Ishikawa (cell line): Measurements from ENCODE around the gene SYNE1.

ENCODE experiments used
- CEBPB ChIP-seq: IDR thresholded peaks from 2 replicates; pipeline ENCODE4 v1.6.1; 2012
- CREB1 ChIP-seq: IDR thresholded peaks from 2 replicates; pipeline ENCODE4 v1.6.1; 2012; ENCODE audit warnings: low read depth
- EGR1 ChIP-seq: IDR thresholded peaks from 2 replicates; pipeline ENCODE4 v1.6.1; 2012
- EP300 ChIP-seq: IDR thresholded peaks from 2 replicates; pipeline ENCODE4 v1.6.1; 2012; ENCODE audit warnings: borderline replicate concordance
- FOXM1 ChIP-seq: IDR thresholded peaks from 2 replicates; pipeline ENCODE4 v1.6.1; 2012; ENCODE audit warnings: low read depth, borderline replicate concordance
- NFIC ChIP-seq: IDR thresholded peaks from 2 replicates; pipeline ENCODE4 v1.6.1; 2012
- RAD21 ChIP-seq: IDR thresholded peaks from 2 replicates; pipeline ENCODE4 v1.6.1; 2012; ENCODE audit warnings: low read depth
- TAF1 ChIP-seq: IDR thresholded peaks from 2 replicates; pipeline ENCODE4 v1.6.1; 2012; ENCODE audit warnings: low read depth, mild to moderate bottlenecking
- TCF12 ChIP-seq: IDR thresholded peaks from 2 replicates; pipeline ENCODE4 v1.6.1; 2012; ENCODE audit warnings: low read depth
- TEAD4 ChIP-seq: IDR thresholded peaks from 2 replicates; pipeline ENCODE4 v1.6.1; 2012
- YY1 ChIP-seq: IDR thresholded peaks from 2 replicates; pipeline ENCODE4 v1.6.1; 2012; ENCODE audit warnings: low read depth
- ZBTB7A ChIP-seq: IDR thresholded peaks from 2 replicates; pipeline ENCODE4 v1.6.1; 2012; ENCODE audit warnings: low read depth
- TF ChIP-seq, protein P1 (sequence below): IDR thresholded peaks from 2 replicates; pipeline ENCODE4 v1.6.1; 2012
- TF ChIP-seq, protein P2 (sequence below): IDR thresholded peaks from 2 replicates; pipeline ENCODE4 v1.6.1; 2012
- TF ChIP-seq, protein P3 (sequence below): IDR thresholded peaks from 2 replicates; pipeline ENCODE4 v1.6.1; 2012; ENCODE audit warnings: low read depth, mild to moderate bottlenecking

Gene SYNE1

DNA sequence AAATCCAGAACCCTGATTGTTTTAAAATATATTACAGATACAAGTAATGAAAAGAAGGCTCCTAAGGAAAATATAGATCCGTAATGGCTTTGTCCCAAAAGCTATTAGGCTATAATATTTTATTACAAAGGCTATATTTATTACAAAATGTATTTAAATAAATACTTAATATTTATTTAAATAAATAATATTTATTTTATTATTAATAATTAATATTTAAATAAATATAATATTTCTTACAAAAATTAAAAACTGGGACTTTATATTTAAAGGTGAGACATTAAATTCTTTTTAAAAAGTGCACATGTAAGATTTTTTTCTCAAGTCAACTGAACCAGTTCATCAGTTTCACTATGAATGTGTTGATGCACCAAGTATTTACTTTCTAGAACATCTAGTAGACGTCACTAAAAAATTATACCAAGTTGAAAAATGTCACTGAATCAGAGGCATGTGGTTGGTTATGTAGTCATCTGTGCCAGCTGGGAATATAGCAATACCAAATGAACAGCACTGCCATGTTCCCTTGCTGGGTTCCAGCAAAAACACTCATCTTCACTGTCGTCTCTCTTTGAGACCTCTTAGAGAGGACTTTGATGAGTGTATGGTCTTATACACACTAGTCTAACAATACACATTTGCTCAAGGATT lies 550.8 kb downstream of the SYNE1 start:
- TF ChIP-seq TEAD4 (no peak), TCF12 (no peak), RAD21 (no peak), EP300 (no peak), NFIC (no peak), TAF1 (no peak), CREB1 (no peak), YY1 (no peak), ZBTB7A (no peak)
- TF ChIP-seq, protein P1, sequence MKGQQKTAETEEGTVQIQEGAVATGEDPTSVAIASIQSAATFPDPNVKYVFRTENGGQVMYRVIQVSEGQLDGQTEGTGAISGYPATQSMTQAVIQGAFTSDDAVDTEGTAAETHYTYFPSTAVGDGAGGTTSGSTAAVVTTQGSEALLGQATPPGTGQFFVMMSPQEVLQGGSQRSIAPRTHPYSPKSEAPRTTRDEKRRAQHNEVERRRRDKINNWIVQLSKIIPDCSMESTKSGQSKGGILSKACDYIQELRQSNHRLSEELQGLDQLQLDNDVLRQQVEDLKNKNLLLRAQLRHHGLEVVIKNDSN: no peak
- TF ChIP-seq, protein P2, sequence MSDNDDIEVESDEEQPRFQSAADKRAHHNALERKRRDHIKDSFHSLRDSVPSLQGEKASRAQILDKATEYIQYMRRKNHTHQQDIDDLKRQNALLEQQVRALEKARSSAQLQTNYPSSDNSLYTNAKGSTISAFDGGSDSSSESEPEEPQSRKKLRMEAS: no peak
- TF ChIP-seq, protein P3, sequence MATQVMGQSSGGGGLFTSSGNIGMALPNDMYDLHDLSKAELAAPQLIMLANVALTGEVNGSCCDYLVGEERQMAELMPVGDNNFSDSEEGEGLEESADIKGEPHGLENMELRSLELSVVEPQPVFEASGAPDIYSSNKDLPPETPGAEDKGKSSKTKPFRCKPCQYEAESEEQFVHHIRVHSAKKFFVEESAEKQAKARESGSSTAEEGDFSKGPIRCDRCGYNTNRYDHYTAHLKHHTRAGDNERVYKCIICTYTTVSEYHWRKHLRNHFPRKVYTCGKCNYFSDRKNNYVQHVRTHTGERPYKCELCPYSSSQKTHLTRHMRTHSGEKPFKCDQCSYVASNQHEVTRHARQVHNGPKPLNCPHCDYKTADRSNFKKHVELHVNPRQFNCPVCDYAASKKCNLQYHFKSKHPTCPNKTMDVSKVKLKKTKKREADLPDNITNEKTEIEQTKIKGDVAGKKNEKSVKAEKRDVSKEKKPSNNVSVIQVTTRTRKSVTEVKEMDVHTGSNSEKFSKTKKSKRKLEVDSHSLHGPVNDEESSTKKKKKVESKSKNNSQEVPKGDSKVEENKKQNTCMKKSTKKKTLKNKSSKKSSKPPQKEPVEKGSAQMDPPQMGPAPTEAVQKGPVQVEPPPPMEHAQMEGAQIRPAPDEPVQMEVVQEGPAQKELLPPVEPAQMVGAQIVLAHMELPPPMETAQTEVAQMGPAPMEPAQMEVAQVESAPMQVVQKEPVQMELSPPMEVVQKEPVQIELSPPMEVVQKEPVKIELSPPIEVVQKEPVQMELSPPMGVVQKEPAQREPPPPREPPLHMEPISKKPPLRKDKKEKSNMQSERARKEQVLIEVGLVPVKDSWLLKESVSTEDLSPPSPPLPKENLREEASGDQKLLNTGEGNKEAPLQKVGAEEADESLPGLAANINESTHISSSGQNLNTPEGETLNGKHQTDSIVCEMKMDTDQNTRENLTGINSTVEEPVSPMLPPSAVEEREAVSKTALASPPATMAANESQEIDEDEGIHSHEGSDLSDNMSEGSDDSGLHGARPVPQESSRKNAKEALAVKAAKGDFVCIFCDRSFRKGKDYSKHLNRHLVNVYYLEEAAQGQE: no peak

DNA sequence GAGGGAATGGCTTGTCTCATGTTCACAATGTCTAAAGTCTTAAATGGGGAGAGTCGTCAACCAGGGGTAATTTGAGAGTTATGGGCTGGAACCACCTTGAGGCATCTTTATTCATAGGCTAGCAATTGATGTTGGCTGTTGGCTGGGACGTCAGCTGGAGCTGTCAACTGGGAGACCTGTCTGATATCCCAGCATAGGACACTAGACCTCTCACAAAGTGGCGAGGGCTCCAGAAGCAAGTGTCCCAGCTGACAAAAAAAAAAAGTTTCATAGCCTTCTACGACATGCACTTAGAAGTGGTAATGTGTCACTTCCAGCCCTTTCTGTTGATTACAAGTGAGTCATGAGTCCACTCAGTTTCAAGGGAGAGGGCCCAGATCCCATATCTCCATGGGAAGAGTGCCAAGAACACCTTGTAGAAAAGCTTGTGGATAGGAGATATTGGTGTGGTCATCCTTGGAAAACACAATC lies 551.7 kb downstream of the SYNE1 start:
- TF ChIP-seq EP300 (no peak), TCF12 (no peak), FOXM1 (no peak), EGR1 (no peak), TAF1 (no peak), RAD21 (no peak), TEAD4 (no peak), ZBTB7A (no peak), CREB1 (no peak), NFIC (no peak), CEBPB (no peak), YY1 (no peak)
- TF ChIP-seq, protein P1: no peak
- TF ChIP-seq, protein P3: no peak
- TF ChIP-seq, protein P2: no peak

DNA sequence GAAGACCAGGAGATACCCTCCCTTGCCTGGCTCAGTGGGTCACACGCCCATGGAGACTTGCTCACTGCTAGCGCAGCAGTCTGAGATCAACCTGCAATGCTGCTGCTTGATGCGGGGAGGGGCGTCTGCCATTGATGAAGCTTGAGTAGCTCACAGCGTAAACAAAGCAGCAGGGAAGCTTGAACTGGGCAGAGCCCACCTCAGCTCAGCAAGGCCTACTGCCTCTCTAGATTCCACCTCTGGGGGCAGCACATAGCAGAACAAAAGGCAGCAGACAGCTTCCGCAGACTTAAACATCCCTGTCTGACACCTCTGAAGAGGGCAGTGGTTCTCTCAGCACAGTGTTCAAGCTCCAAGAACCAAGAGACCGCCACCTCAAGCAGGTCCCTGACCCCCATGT lies 558.4 kb downstream of the SYNE1 start:
- TF ChIP-seq RAD21 (no peak), TCF12 (no peak), CEBPB (no peak), TAF1 (no peak), NFIC (no peak), FOXM1 (no peak), EGR1 (no peak), CREB1 (no peak), YY1 (no peak), EP300 (no peak), TEAD4 (no peak), ZBTB7A (no peak)
- TF ChIP-seq, protein P2: no peak
- TF ChIP-seq, protein P3: no peak
- TF ChIP-seq, protein P1: no peak
